H1 (cell line): Measurements from ENCODE around the gene DENND4B.

Source experiments
- CBX5 ChIP-seq: fragments of 300-800, 300-1000 bp; sonication (generic); IDR thresholded peaks from 2 replicates; pipeline ENCODE4 v1.7.1; 2016; ENCODE audit warnings: antibody characterized with exemption, low read length, low read depth
- CHD1 ChIP-seq: IDR thresholded peaks from 2 replicates; pipeline ENCODE4 v1.6.1; 2012; ENCODE audit warnings: low read depth, low read length, improper control_type of control experiment
- CTCF ChIP-seq, 3 experiments: IDR thresholded peaks; 1 replicate in 2 of 3; 2 replicates in 1 of 3; pipeline versions ENCODE4 v1.5.1 to v1.6.1; 2011; ENCODE audit warnings: low read length in 3 of 3, mild to moderate bottlenecking in 3 of 3, inconsistent platforms in 2 of 3, low read depth in 1 of 3, moderate library complexity in 1 of 3; ENCODE audit not compliant: insufficient read depth in 1 of 3; ENCODE audit errors: control extremely low read depth in 1 of 3
- JUN ChIP-seq: IDR thresholded peaks from 2 replicates; pipeline ENCODE4 v1.6.1; 2011; ENCODE audit warnings: low read depth, mild to moderate bottlenecking, improper control_type of control experiment, low read length
- MAX ChIP-seq: IDR thresholded peaks from 2 replicates; pipeline ENCODE4 v1.6.1; 2012; ENCODE audit warnings: inconsistent platforms
- SUZ12 ChIP-seq: fragments of 200-600 bp; sonication (generic); IDR thresholded peaks from 2 replicates; pipeline ENCODE4 v1.6.1; 2012; ENCODE audit warnings: mild to moderate bottlenecking, inconsistent platforms, low read length, moderate library complexity, mixed read lengths
- TAF1 ChIP-seq: IDR thresholded peaks from 2 replicates; pipeline ENCODE4 v1.6.1; 2011; ENCODE audit warnings: mild to moderate bottlenecking, low read depth, low read length
- TCF12 ChIP-seq: IDR thresholded peaks from 2 replicates; pipeline ENCODE4 v1.6.1; 2011; ENCODE audit warnings: low read depth, mild to moderate bottlenecking, low read length

- TF ChIP-seq TCF12 (no peak), TAF1 (no peak), CHD1 (no peak), MAX (no peak), CTCF (IDR thresholded peaks at IDR 0.05; ENCODE audit: control extremely low read depth in 1 of 3, insufficient read depth in 1 of 3, low read depth in 1 of 3, low read length in 3 of 3) (no peak), JUN (no peak), SUZ12 (no peak), CBX5 (no peak)
Observed at GRCh38 chr1:153933430-153933829, 13.1 kb downstream of the DENND4B start.
